ENCODE results near the gene GNAT2.

DNA sequence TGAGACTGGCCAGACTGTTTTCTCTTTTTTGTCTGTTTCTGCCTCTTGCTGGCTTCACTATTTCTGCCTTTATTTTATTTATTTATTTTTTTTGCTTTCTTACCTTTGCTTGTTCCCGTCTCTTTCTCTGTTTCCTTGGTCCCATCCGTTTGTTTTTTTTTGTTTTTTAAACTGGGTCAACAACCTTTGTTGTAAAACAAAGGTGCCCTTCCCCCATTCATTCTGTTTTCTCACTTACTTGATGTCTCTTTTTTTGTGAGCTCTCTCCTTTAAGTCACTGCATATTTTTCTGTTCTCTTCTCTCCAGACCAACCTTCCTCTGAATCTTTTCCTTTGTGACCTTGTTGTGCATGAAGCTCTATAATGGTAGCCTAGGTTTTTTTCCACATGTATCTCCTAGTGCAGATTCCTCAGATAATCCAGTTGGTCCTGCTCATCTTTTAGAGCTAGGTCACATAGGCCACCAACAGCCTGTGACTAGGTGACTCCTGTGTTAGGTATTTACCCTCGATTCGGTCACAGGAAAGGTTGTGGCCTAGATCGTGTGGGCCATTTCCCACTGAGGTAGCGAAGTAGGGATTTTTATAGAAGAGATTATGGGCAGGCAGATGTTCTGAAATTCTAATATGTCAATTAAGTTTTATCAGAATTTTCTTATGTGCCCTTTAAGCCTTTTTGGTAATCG lies 55.1 kb downstream of the GNAT2 start:
- TF ChIP-seq, protein P1, sequence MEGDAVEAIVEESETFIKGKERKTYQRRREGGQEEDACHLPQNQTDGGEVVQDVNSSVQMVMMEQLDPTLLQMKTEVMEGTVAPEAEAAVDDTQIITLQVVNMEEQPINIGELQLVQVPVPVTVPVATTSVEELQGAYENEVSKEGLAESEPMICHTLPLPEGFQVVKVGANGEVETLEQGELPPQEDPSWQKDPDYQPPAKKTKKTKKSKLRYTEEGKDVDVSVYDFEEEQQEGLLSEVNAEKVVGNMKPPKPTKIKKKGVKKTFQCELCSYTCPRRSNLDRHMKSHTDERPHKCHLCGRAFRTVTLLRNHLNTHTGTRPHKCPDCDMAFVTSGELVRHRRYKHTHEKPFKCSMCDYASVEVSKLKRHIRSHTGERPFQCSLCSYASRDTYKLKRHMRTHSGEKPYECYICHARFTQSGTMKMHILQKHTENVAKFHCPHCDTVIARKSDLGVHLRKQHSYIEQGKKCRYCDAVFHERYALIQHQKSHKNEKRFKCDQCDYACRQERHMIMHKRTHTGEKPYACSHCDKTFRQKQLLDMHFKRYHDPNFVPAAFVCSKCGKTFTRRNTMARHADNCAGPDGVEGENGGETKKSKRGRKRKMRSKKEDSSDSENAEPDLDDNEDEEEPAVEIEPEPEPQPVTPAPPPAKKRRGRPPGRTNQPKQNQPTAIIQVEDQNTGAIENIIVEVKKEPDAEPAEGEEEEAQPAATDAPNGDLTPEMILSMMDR (IDR thresholded peaks at IDR 0.05): no peak
- no peak for TF ChIP-seq POLR2A (IDR thresholded peaks at IDR 0.05)
